NCI-H526 (cell line): ENCODE data around the gene PLXNA1.

Experiments
- DNase-seq, 2 experiments: peaks; one replicate each; lab custom pipeline; 2025; lab: John Stamatoyannopoulos, UW

PLXNA1 gene

GRCh38 chr3:126982471-126983175, at the start of gene PLXNA1:
Gene PLXNA1 (plus strand): TSS chr3:126983115. CDS start chr3:126988594, 5,479 bp downstream.
- DNase-seq = peak; percentile 72 to 91

- peak; percentile 3 to 27 for DNase-seq
These were observed 48.8 kb upstream of the PLXNA1 start for GRCh38 chr3:126934031-126934531.

GRCh38 chr3:126934991-126935390, 47.9 kb upstream of the PLXNA1 start:
- no peak for DNase-seq

GRCh38 chr3:126935756-126936509, 47.0 kb upstream of the PLXNA1 start:
- DNase-seq = no peak

- DNase-seq = no peak
These were observed 46.0 kb upstream of the PLXNA1 start for GRCh38 chr3:126936853-126937425.

- DNase-seq = no peak
These were observed 45.4 kb upstream of the PLXNA1 start for GRCh38 chr3:126937533-126937932.

GRCh38 chr3:126937973-126938372, 44.9 kb upstream of the PLXNA1 start:
- no peak for DNase-seq

GRCh38 chr3:126938520-126939337, 44.2 kb upstream of the PLXNA1 start:
- no peak for DNase-seq

- no peak for DNase-seq
These were observed 43.6 kb upstream of the PLXNA1 start for GRCh38 chr3:126939338-126939718.

- DNase-seq = no peak
These were observed 43.2 kb upstream of the PLXNA1 start for GRCh38 chr3:126939733-126940132.

- no peak for DNase-seq
These were observed 41.1 kb upstream of the PLXNA1 start for GRCh38 chr3:126941721-126942270.

- no peak for DNase-seq
These were observed 38.6 kb upstream of the PLXNA1 start for GRCh38 chr3:126944089-126944965.

- DNase-seq = no peak
These were observed 37.7 kb upstream of the PLXNA1 start for GRCh38 chr3:126945171-126945721.

GRCh38 chr3:126945891-126946290, 37.0 kb upstream of the PLXNA1 start:
- no peak for DNase-seq

GRCh38 chr3:126946405-126946804, 36.5 kb upstream of the PLXNA1 start:
- no peak for DNase-seq

GRCh38 chr3:126947429-126947828, 35.5 kb upstream of the PLXNA1 start:
- no peak for DNase-seq

GRCh38 chr3:126948980-126949535, 33.9 kb upstream of the PLXNA1 start:
- no peak for DNase-seq

- no peak for DNase-seq
These were observed 31.4 kb upstream of the PLXNA1 start for GRCh38 chr3:126951561-126951960.

- DNase-seq = no peak
These were observed 30.5 kb upstream of the PLXNA1 start for GRCh38 chr3:126952261-126952982.
